HG02973 (cell line): ENCODE results near the gene CD52.
A peak's percentile ranks its signal among the peaks of the same experiment; 100 is the strongest.
"Not testable (repeated sequence)": the region's sequence is repeated elsewhere in the genome, so short reads cannot be mapped to it uniquely, and the experiment has no call there.

Experiments used
- ATAC-seq: cut with Tn5 transposase; IDR thresholded peaks from one replicate; pipeline ENCODE4 v1.9.1; 2021; ENCODE audit warnings: moderate library complexity; ENCODE audit not compliant: unreplicated experiment

Gene CD52

GRCh38 chr1:26329380-26329779 is 11.6 kb downstream of the CD52 start:
- not testable (repeated sequence) for ATAC-seq

GRCh38 chr1:26330276-26330675 is 12.5 kb downstream of the CD52 start:
- ATAC-seq = no peak

GRCh38 chr1:26333312-26333711 is 15.6 kb downstream of the CD52 start:
- ATAC-seq = not testable (repeated sequence)

- ATAC-seq = peak; percentile 55
Measured at GRCh38 chr1:26335774-26336476, 18.2 kb downstream of the CD52 start.

GRCh38 chr1:26336477-26337205 is 18.9 kb downstream of the CD52 start:
- ATAC-seq = peak; percentile 44

- no peak for ATAC-seq
Measured at GRCh38 chr1:26337206-26337535, 19.4 kb downstream of the CD52 start.

- no peak for ATAC-seq
Measured at GRCh38 chr1:26337625-26338024, 19.9 kb downstream of the CD52 start.

- ATAC-seq = no peak
Measured at GRCh38 chr1:26338670-26339069, 20.9 kb downstream of the CD52 start.

GRCh38 chr1:26340047-26340481 is 22.3 kb downstream of the CD52 start:
- ATAC-seq = no peak

- no peak for ATAC-seq
Measured at GRCh38 chr1:26344147-26344920, 26.6 kb downstream of the CD52 start.

- ATAC-seq = no peak
Measured at GRCh38 chr1:26345718-26346117, 28.0 kb downstream of the CD52 start.

GRCh38 chr1:26346274-26347033 is 28.7 kb downstream of the CD52 start:
- ATAC-seq = no peak

- no peak for ATAC-seq
Measured at GRCh38 chr1:26349188-26349876, 31.6 kb downstream of the CD52 start.

- no peak for ATAC-seq
Measured at GRCh38 chr1:26349877-26350244, 32.1 kb downstream of the CD52 start.

GRCh38 chr1:26350343-26350700 is 32.6 kb downstream of the CD52 start:
- ATAC-seq = no peak

GRCh38 chr1:26350701-26351589 is 33.2 kb downstream of the CD52 start:
- no peak for ATAC-seq

- ATAC-seq = no peak
Measured at GRCh38 chr1:26351590-26352337, 34.0 kb downstream of the CD52 start.

GRCh38 chr1:26352338-26352679 is 34.6 kb downstream of the CD52 start:
- ATAC-seq = no peak
